Stomach (tissue), 4 donors: ENCODE results near the gene HMGN3.

Experiments used
- CTCF ChIP-seq, 7 experiments: fragments of 450-650 bp in 4 of 7; fragments of 200-600 bp in 3 of 7; sonication (generic) in 3 of 7; IDR thresholded peaks; one replicate each; pipeline ENCODE4 v1.5.1; 2016 to 2019; ENCODE audit warnings: antibody characterized with exemption in 7 of 7, control low read depth in 2 of 7, mild to moderate bottlenecking in 1 of 7
- POLR2A ChIP-seq, 4 donors: fragments of 450-650 bp; IDR thresholded peaks; one replicate each; pipeline ENCODE4 v1.6.1; 2016; ENCODE audit warnings: antibody characterized with exemption in 4 of 4, control low read depth in 2 of 4, mild to moderate bottlenecking in 1 of 4, moderate library complexity in 1 of 4

GRCh38 chr6:79189760-79190350 is 44.6 kb downstream of the HMGN3 start:
- TF ChIP-seq POLR2A (IDR thresholded peaks at IDR 0.05) (no peak), CTCF (IDR thresholded peaks at IDR 0.05) (no peak)
